Measurements from ENCODE around the gene COL5A1. TPM values are rescaled to one million over a fixed set of nuclear protein-coding genes. Genes with fewer than 3 reads are reported as not detected.

COL5A1 gene
- total and polyA plus RNA-seq, 2 donors from 2014 or later, result 2.4 to 23.8 TPM

DNA sequence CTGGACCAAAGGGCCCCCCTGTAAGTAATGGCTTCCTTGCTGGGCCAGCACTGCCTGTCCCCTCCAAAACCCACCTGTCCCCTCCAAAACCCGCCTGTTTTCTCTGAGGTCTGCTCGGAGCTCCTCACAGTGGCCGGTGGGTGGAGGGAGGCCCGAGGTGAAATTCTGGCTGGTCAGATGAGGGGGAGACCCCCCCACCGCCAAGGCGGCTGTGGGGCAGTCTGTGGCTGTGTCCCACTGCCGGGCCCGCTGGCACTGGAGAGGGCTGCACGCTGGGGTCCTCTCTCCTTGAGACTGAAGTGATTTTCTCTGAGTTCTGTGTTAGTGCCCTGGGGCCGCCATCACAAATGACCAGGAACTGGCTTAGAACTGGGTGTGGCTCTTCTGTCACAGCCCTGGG lies 155.3 kb downstream of the COL5A1 start:
- Histone ChIP-seq H3K9ac (ENCODE audit: low read length in 3 of 3) (no peak overlapping the region), H3K27ac (ENCODE audit: low read depth in 2 of 2, low read length in 2 of 2) (no peak overlapping the region), H3K36me3 (ENCODE audit: control insufficient read depth in 2 of 3, insufficient read depth in 3 of 3, low read length in 3 of 3) (no peaks in the 10 kb centered on the region), H3K27me3 (ENCODE audit: control insufficient read depth, insufficient read depth, low read length) (no peaks in the 10 kb centered on the region), H3K9me3 (ENCODE audit: control insufficient read depth in 2 of 3, insufficient read depth in 1 of 3, low read length in 3 of 3) (no peaks in the 10 kb centered on the region), H3K4me1 (ENCODE audit: control insufficient read depth in 2 of 3, insufficient read depth in 2 of 3, low read depth in 1 of 3, low read length in 3 of 3) (no peaks in the 10 kb centered on the region), H3K4me3 (ENCODE audit: low read length in 3 of 3) (no peak overlapping the region)
- TF ChIP-seq, protein P1, sequence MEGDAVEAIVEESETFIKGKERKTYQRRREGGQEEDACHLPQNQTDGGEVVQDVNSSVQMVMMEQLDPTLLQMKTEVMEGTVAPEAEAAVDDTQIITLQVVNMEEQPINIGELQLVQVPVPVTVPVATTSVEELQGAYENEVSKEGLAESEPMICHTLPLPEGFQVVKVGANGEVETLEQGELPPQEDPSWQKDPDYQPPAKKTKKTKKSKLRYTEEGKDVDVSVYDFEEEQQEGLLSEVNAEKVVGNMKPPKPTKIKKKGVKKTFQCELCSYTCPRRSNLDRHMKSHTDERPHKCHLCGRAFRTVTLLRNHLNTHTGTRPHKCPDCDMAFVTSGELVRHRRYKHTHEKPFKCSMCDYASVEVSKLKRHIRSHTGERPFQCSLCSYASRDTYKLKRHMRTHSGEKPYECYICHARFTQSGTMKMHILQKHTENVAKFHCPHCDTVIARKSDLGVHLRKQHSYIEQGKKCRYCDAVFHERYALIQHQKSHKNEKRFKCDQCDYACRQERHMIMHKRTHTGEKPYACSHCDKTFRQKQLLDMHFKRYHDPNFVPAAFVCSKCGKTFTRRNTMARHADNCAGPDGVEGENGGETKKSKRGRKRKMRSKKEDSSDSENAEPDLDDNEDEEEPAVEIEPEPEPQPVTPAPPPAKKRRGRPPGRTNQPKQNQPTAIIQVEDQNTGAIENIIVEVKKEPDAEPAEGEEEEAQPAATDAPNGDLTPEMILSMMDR (IDR thresholded peaks at IDR 0.05; ENCODE audit: borderline replicate concordance, extremely low read depth, insufficient read depth), result no peak
- no peak for FAIRE-seq
- DNase-seq, result no peak
- intact Hi-C loops (cut with DNase I), result no loop called here

DNA sequence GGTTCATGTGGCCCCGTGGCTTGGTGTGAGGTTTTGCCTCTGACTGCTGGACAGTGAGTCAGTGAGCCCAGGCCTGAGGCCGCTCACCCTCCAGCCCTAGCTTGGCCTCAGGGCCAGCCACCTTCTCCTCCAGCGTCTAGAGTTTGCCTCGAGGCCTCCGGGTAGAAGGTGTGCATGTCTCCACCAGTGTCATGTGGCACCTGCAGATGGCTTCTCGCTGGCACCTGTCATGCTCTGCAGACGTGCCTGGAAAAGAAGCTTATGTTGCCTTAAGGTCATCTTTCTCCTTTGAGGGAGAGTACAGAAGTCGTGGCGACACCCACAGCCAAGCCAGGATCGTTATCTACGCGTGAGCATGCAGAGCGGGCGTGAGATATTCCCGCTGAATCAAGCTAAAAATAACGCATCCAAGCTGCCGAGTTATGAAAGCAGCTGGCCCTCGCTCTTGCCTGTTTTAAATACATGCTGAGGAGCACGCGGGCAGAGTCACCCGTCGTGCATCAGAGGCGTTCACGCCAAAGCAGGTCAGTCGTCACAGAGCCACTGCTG lies 159.3 kb downstream of the COL5A1 start:
- DNase-seq (peak in 1 of 5 donors; percentile 10), FAIRE-seq (no peak)
- no peaks in the 10 kb centered on the region for H3K9me3 ChIP-seq (ENCODE audit: control insufficient read depth in 2 of 3, insufficient read depth in 1 of 3, low read length in 3 of 3)
- no peaks in the 10 kb centered on the region for H3K36me3 ChIP-seq (ENCODE audit: control insufficient read depth in 2 of 3, insufficient read depth in 3 of 3, low read length in 3 of 3)
- TF ChIP-seq, protein P1 (IDR thresholded peaks at IDR 0.05; ENCODE audit: borderline replicate concordance, extremely low read depth, insufficient read depth), result no peak
- intact Hi-C loops (cut with DNase I), result no loop called here
- no peak overlapping the region for H3K4me3 ChIP-seq (ENCODE audit: low read length in 3 of 3)
- no peaks in the 10 kb centered on the region for H3K27me3 ChIP-seq (ENCODE audit: control insufficient read depth, insufficient read depth, low read length)
- H3K9ac ChIP-seq (ENCODE audit: low read length in 3 of 3), result no peak overlapping the region
- H3K4me1 ChIP-seq (ENCODE audit: control insufficient read depth in 2 of 3, insufficient read depth in 2 of 3, low read depth in 1 of 3, low read length in 3 of 3), result no peaks in the 10 kb centered on the region
- no peak overlapping the region for H3K27ac ChIP-seq (ENCODE audit: low read depth in 2 of 2, low read length in 2 of 2)

DNA sequence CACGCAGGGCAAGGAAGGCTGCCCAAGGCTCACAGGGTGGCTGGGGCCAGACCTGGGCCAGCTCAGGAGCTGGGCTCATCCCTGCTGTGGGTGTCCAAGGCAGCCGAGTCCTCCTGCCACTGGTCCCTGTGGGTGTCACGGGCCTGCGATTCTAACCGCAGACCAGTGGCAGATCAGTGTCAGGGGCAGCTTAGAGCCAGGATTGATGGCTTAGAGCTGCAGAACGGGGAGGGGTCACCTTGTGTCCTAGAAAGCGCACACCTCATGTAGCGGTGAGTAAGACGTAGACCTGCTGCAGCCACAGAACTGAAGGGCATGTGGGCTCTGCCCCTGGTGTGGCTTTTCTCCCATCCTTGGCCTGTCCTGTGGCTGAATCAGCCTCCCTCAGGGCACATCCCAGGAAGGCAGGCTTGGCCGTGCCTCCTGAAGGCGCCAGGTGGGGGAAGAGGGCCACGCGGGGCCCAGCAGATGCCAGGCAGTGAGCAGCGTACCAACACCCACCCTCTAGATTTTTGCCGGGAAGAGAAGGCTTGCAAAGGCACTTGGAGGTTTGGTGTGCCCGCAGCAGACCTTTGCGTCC lies 160.7 kb downstream of the COL5A1 start:
- no peaks in the 10 kb centered on the region for H3K36me3 ChIP-seq (ENCODE audit: control insufficient read depth in 2 of 3, insufficient read depth in 3 of 3, low read length in 3 of 3)
- H3K27ac ChIP-seq (ENCODE audit: low read depth in 2 of 2, low read length in 2 of 2), result no peak overlapping the region
- no peaks in the 10 kb centered on the region for H3K27me3 ChIP-seq (ENCODE audit: control insufficient read depth, insufficient read depth, low read length)
- no peaks in the 10 kb centered on the region for H3K4me1 ChIP-seq (ENCODE audit: control insufficient read depth in 2 of 3, insufficient read depth in 2 of 3, low read depth in 1 of 3, low read length in 3 of 3)
- H3K4me3 ChIP-seq (ENCODE audit: low read length in 3 of 3), result no peak overlapping the region
- TF ChIP-seq, protein P1 (IDR thresholded peaks at IDR 0.05; ENCODE audit: borderline replicate concordance, extremely low read depth, insufficient read depth), result no peak
- H3K9me3 ChIP-seq (ENCODE audit: control insufficient read depth in 2 of 3, insufficient read depth in 1 of 3, low read length in 3 of 3), result no peaks in the 10 kb centered on the region
- no peak overlapping the region for H3K9ac ChIP-seq (ENCODE audit: low read length in 3 of 3)
- FAIRE-seq, result no peak
- DNase-seq, result no peak
- intact Hi-C loops (cut with DNase I), result no loop called here
